ENCODE results near the gene A4GALT. TPM values are rescaled to one million over a fixed set of nuclear protein-coding genes. Genes with fewer than 3 reads are reported as not detected.
A peak's percentile ranks its signal among the peaks of the same experiment; 100 is the strongest.

The A4GALT gene
- total and polyA plus RNA-seq, 11 donors: 30.7 to 230 (median 67.2) TPM

- 2 to 5% (median 3%) methylated on average over 29 to 49 of the region's 49 CpGs for WGBS, 4 donors
- H3K4me3 ChIP-seq: peak overlapping the region; percentile 69 to 99 (median 94)
- intact Hi-C loops (cut with DNase I): loop anchor here in 3 of 10 donors (2.0 to 5.0 kb wide), 3 partner anchors 34 to 209 kb away; partner anchors contain the start of genes ARFGAP3 (in 1 of the 3) and POLDIP3 (in 1 of the 3)
Measured at GRCh38 chr22:42648368-42649245, 72.1 kb downstream of the A4GALT start.

GRCh38 chr22:42648017-42648367 is 72.7 kb downstream of the A4GALT start:
- Histone ChIP-seq H3K4me1 (peaks cover 30 to 63% (median 55%) of the 10 kb centered on the region in 12 donors), H3K4me3 (peak overlapping the region; percentile 69 to 99 (median 94)), H3K27me3 (no peaks in the 10 kb centered on the region), H3K9me3 (no peaks in the 10 kb centered on the region), H3K36me3 (no peaks in the 10 kb centered on the region), H3K27ac (peak overlapping the region in 11 of 12 donors; percentile 90 to 97 (median 95))
- WGBS, 4 donors: 68 to 80% (median 76%) methylated on average over 4 of the region's 4 CpGs
- intact Hi-C loops (cut with DNase I): loop anchor here in 3 of 10 donors (2.0 to 5.0 kb wide), 3 partner anchors 33 to 209 kb away; partner anchors contain the start of genes ARFGAP3 (in 1 of the 3) and POLDIP3 (in 1 of the 3)
- no peak for TF ChIP-seq POLR2A (IDR thresholded peaks at IDR 0.05)
- no peak for TF ChIP-seq CTCF (IDR thresholded peaks at IDR 0.05)
- no peak for ATAC-seq
- no peak for DNase-seq

More at GRCh38 chr22:42648368-42649245, 72.1 kb downstream of the A4GALT start:
- ATAC-seq: peak in 3 of 4 donors; percentile 11 to 57 (median 49)
- peak in 1 of 2 donors; percentile 41 for TF ChIP-seq POLR2A (IDR thresholded peaks at IDR 0.05)
- TF ChIP-seq CTCF (IDR thresholded peaks at IDR 0.05): no peak
- no peaks in the 10 kb centered on the region for H3K9me3 ChIP-seq
- no peaks in the 10 kb centered on the region for H3K36me3 ChIP-seq
- peak in 3 of 5 donors; percentile 72 to 78 (median 75) for DNase-seq
- peak overlapping the region; percentile 90 to 97 (median 96) for H3K27ac ChIP-seq
- H3K4me1 ChIP-seq: peaks cover 27 to 57% (median 49%) of the 10 kb centered on the region in 12 donors
- H3K27me3 ChIP-seq: no peaks in the 10 kb centered on the region

GRCh38 chr22:42646569-42647525 is 73.8 kb downstream of the A4GALT start:
- DNase-seq (peak; percentile 79 to 92 (median 84)), ATAC-seq (peak; percentile 53 to 66 (median 61))
- Histone ChIP-seq H3K4me3 (peak overlapping the region; percentile 17 to 94 (median 47)), H3K27me3 (no peaks in the 10 kb centered on the region), H3K36me3 (no peaks in the 10 kb centered on the region), H3K27ac (peak overlapping the region; percentile 84 to 97 (median 92)), H3K9me3 (no peaks in the 10 kb centered on the region), H3K4me1 (peaks cover 30 to 74% (median 67%) of the 10 kb centered on the region in 12 donors)
- peak in 1 of 2 donors; percentile 23 for TF ChIP-seq POLR2A (IDR thresholded peaks at IDR 0.05)
- TF ChIP-seq CTCF (IDR thresholded peaks at IDR 0.05): no peak
- intact Hi-C loops (cut with DNase I): loop anchor here in 2 of 10 donors (2.0 to 5.0 kb wide), 3 partner anchors 32 to 210 kb away; partner anchors contain the start of genes POLDIP3 (in 2 of the 2) and ARFGAP3 (in 1 of the 2)
- 14 to 18% (median 15%) methylated on average over 9 to 16 of the region's 16 CpGs for WGBS, 4 donors

Data from heart left ventricle (tissue), 16 donors.